Bronchial epithelial cell (primary cell): ENCODE measurements around the gene SNX27. TPM values are rescaled to one million over a fixed set of nuclear protein-coding genes. Genes with fewer than 3 reads are reported as not detected.

Source experiments
- DNase-seq: peaks from one replicate; pipeline ENCODE4 v3.0.0-alpha.2; 2010; ENCODE audit warnings: low read depth
- FAIRE-seq: peaks from 2 replicates; lab custom pipeline; 2011; peaks lifted over from hg19 to GRCh38; lab: Jason Lieb, UNC
- H3K27me3 ChIP-seq: 2 replicates; pipeline ENCODE4 v1.5.1; 2011; ENCODE audit warnings: low read length; ENCODE audit not compliant: control insufficient read depth, insufficient read depth
- H3K36me3 ChIP-seq: 2 replicates; pipeline ENCODE4 v1.5.1; 2011; ENCODE audit warnings: low read length; ENCODE audit not compliant: control insufficient read depth, insufficient read depth
- H3K4me3 ChIP-seq: 2 replicates; pipeline ENCODE4 v1.5.1; 2011; ENCODE audit warnings: mild to moderate bottlenecking, low read depth, low read length, control low read depth
- CTCF ChIP-seq: IDR thresholded peaks from 2 replicates; pipeline ENCODE4 v1.5.1; 2011; ENCODE audit warnings: mild to moderate bottlenecking, moderate library complexity, low read length, control low read depth, inconsistent platforms; ENCODE audit not compliant: insufficient read depth, severe bottlenecking
- total RNA-seq: library from RNA; depleted of rRNA; stranded (reverse); fragments of >200 nt; gene quantifications from 2 replicates; pipeline ENCODE4 v1.2.1, GENCODE V29; 2014

Gene SNX27
- total RNA-seq, 1 donor from 2014 or later: 20.0 TPM

GRCh38 chr1:151570819-151571218 lies 41.0 kb upstream of the SNX27 start:
- no peak overlapping the region for H3K4me3 ChIP-seq
- no peak for FAIRE-seq
- DNase-seq: no peak
- no peak for TF ChIP-seq CTCF
- no peaks in the 10 kb centered on the region for H3K27me3 ChIP-seq
- H3K36me3 ChIP-seq: peaks cover 27% of the 10 kb centered on the region

GRCh38 chr1:151574575-151575529 lies 37.0 kb upstream of the SNX27 start:
- no peak for TF ChIP-seq CTCF
- FAIRE-seq (peak; percentile 62), DNase-seq (peak; percentile 90)
- Histone ChIP-seq H3K4me3 (no peak overlapping the region), H3K27me3 (no peaks in the 10 kb centered on the region), H3K36me3 (peaks cover 32% of the 10 kb centered on the region)

- no peak overlapping the region for H3K4me3 ChIP-seq
- no peak for FAIRE-seq
- no peak for TF ChIP-seq CTCF
- no peaks in the 10 kb centered on the region for H3K27me3 ChIP-seq
- DNase-seq: no peak
- H3K36me3 ChIP-seq: peaks cover 38% of the 10 kb centered on the region
Observed at GRCh38 chr1:151577173-151577572, 34.7 kb upstream of the SNX27 start.

GRCh38 chr1:151578941-151579340 lies 32.9 kb upstream of the SNX27 start:
- Histone ChIP-seq H3K4me3 (no peak overlapping the region), H3K36me3 (peaks cover 30% of the 10 kb centered on the region), H3K27me3 (no peaks in the 10 kb centered on the region)
- FAIRE-seq: no peak
- TF ChIP-seq CTCF: no peak
- DNase-seq: no peak

GRCh38 chr1:151579436-151580225 lies 32.2 kb upstream of the SNX27 start:
- Histone ChIP-seq H3K27me3 (no peaks in the 10 kb centered on the region), H3K36me3 (peaks cover 23% of the 10 kb centered on the region), H3K4me3 (no peak overlapping the region)
- DNase-seq (peak; percentile 84), FAIRE-seq (peak; percentile 95)
- TF ChIP-seq CTCF: no peak
